Astrocyte of the cerebellum (primary cell): ENCODE measurements around the gene AIF1L.

Source experiments
- DNase-seq: peaks from one replicate; pipeline ENCODE4 v3.0.0-alpha.2; 2011; ENCODE audit warnings: low read depth
- H3K4me3 ChIP-seq: 2 replicates; pipeline ENCODE4 v1.5.1; 2011; ENCODE audit warnings: mild to moderate bottlenecking, low read depth, low read length, moderate library complexity
- in situ Hi-C: cut with HindIII; loops from 2 replicates; pipeline ENCODE4 v1.10.0; 2017; ENCODE audit warnings: low sequenced_read_pairs
- TF ChIP-seq, protein P1 (sequence below): IDR thresholded peaks from 2 replicates; pipeline ENCODE4 v1.5.1; 2012; ENCODE audit warnings: low read length, low read depth, moderate library complexity, mild to moderate bottlenecking; ENCODE audit errors: missing control alignments

The AIF1L gene

DNA sequence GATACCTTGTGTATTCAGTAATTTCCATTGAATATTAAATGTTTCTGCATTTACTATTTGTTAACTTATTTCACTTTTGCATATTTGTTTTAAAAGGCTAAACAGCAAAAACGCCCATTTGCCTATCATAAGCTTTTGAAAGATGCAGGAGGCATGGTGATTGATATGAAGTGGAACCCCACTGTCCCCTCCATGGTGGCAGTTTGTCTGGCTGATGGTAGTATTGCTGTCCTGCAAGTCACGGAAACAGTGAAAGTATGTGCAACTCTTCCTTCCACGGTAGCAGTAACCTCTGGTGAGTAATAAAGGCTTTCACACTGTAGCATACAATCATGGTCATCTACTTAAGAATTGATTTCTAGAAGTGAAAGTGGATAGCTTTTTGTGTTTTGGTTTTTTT, 32.9 kb downstream of the AIF1L start:
- H3K4me3 ChIP-seq, result no peak overlapping the region
- TF ChIP-seq, protein P1, sequence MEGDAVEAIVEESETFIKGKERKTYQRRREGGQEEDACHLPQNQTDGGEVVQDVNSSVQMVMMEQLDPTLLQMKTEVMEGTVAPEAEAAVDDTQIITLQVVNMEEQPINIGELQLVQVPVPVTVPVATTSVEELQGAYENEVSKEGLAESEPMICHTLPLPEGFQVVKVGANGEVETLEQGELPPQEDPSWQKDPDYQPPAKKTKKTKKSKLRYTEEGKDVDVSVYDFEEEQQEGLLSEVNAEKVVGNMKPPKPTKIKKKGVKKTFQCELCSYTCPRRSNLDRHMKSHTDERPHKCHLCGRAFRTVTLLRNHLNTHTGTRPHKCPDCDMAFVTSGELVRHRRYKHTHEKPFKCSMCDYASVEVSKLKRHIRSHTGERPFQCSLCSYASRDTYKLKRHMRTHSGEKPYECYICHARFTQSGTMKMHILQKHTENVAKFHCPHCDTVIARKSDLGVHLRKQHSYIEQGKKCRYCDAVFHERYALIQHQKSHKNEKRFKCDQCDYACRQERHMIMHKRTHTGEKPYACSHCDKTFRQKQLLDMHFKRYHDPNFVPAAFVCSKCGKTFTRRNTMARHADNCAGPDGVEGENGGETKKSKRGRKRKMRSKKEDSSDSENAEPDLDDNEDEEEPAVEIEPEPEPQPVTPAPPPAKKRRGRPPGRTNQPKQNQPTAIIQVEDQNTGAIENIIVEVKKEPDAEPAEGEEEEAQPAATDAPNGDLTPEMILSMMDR, result no peak
- in situ Hi-C loops, result loop anchor here (25.0 kb wide), 1 partner anchor 308 kb away; no protein-coding TSS in a partner anchor
- DNase-seq, result no peak

DNA sequence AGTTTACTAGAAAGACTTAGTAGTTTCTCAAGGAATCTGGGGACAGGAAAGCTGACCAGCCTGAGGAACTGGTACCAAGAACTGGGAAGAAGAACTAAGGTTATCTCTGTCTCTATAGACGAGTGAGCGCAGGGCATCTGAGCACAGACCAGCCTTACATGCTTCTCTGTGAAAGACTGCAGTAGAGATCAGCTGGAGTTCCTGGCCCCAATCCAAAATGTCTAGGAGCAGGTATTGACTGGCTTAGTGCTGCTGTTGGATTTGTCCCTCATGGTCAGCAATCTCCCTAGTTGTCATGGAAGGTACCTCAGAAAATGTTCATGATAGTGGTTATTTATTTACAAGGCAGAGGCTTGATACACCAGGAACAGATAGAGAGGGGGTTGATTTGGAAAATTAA, 42.3 kb downstream of the AIF1L start:
- in situ Hi-C loops, result loop anchor here (25.0 kb wide), 1 partner anchor 299 kb away; no protein-coding TSS in a partner anchor
- no peak for DNase-seq
- no peak overlapping the region for H3K4me3 ChIP-seq
- TF ChIP-seq, protein P1, result no peak

DNA sequence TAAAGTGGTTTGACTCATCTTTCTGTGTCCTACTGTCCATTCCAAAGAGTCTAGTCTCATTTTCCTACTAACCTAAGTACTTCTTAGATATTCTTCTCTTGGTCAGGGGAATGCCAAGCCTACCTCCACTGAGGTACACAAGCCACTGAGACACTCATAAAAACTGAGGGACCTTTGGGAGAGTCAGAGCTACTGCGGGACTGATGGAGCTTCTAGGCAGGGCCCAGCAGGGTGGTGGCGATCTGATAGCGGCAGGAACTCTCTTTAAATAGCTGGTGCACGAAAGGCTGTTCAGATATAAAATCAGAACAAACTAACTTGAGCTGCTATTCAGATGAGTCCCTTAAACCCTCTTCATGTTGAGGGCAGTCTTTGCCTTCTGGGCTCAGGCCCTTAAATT, 43.8 kb downstream of the AIF1L start:
- in situ Hi-C loops, result loop anchor here (25.0 kb wide), 1 partner anchor 297 kb away; no protein-coding TSS in a partner anchor
- TF ChIP-seq, protein P1, result no peak
- no peak for DNase-seq
- H3K4me3 ChIP-seq, result no peak overlapping the region

DNA sequence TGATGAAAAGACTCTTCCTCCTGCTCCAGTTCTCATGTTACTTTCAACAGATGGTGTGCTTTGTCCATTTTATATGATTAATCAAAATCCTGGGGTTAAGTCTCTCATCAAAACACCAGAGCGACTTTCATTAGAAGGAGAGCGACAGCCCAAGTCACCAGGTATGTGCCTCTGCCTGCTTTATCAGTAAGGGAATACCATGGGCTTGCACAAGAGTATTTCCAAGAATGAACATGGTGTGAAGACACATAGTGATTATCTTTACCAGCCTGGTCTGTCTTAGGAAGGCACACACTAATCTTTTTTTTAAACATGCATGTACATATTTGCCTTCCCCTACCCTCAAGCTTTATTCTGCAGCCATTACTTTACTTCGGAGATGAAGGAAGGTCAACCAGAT, 44.2 kb downstream of the AIF1L start:
- in situ Hi-C loops, result loop anchor here (25.0 kb wide), 1 partner anchor 297 kb away; no protein-coding TSS in a partner anchor
- no peak overlapping the region for H3K4me3 ChIP-seq
- no peak for DNase-seq
- TF ChIP-seq, protein P1, result no peak

DNA sequence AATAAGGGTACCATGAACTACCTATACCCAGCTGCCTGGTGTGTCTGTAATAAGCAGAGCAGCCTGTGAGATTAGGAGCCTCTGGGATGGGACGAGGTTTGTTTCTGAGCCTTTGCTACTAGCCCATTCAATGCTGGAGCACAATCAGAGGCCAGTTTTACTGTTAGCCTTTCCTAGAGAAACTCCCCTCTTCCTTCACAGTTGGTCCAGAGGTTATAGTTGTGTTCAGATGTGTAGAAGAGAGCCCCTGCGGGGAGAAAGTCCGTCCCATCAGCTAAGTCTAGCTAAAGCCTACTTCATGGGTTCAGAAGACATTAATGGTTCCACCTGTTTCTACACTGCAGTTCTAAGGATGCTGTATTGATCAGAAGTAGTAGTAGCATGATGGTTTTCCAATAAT, 45.8 kb downstream of the AIF1L start:
- in situ Hi-C loops, result loop anchor here (25.0 kb wide), 1 partner anchor 295 kb away; no protein-coding TSS in a partner anchor
- H3K4me3 ChIP-seq, result no peak overlapping the region
- no peak for DNase-seq
- TF ChIP-seq, protein P1, result no peak

DNA sequence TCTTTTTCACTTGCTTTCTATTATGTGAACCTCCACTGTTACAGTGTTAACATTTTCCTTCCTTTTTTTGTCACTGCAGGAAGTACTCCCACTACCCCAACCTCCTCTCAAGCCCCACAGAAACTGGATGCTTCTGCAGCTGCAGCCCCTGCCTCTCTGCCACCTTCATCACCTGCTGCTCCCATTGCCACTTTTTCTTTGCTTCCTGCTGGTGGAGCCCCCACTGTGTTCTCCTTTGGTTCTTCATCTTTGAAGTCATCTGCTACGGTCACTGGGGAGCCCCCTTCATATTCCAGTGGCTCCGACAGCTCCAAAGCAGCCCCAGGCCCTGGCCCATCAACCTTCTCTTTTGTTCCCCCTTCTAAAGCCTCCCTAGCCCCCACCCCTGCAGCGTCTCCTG, 47.9 kb downstream of the AIF1L start:
- TF ChIP-seq, protein P1, result no peak
- H3K4me3 ChIP-seq, result no peak overlapping the region
- DNase-seq, result no peak
- in situ Hi-C loops, result loop anchor here (25.0 kb wide), 1 partner anchor 293 kb away; no protein-coding TSS in a partner anchor

DNA sequence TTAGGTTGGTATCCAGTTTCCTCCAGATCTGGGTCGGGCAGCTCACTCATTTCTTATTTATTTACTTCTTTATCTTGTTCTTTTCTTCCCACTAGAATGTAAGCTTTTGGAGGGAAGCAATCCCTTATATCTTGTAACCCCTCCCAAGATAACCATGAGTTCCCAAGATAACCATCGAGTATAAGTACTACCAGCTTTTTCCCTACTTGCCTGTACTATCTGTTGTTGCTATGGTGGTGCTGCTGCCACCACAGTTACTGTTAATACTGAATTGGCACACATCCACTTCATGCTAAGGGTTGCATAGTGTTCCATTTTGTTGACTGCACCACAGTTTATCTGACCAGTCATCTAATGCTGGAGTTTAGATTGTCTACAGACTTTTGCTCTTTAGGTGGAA, 48.9 kb downstream of the AIF1L start:
- in situ Hi-C loops, result loop anchor here (25.0 kb wide), 1 partner anchor 292 kb away; no protein-coding TSS in a partner anchor
- TF ChIP-seq, protein P1, result no peak
- no peak for DNase-seq
- no peak overlapping the region for H3K4me3 ChIP-seq
